A549 (cell line): ENCODE results near the gene PLSCR3. TPM values are rescaled to one million over a fixed set of nuclear protein-coding genes. Genes with fewer than 3 reads are reported as not detected.

ENCODE experiments used
- ATAC-seq, 2 experiments: fragments of 200-7000 bp in 1 of 2; fragments of >200 bp in 1 of 2; cut with Nextera tagmentation in 1 of 2; cut with Tn5 transposase in 1 of 2; 3 replicates each; pipeline versions ENCODE4 v1.8.0 to v1.9.1; 2018 to 2020; ENCODE audit warnings: mild to moderate bottlenecking in 1 of 2, moderate library complexity in 1 of 2
- CTCF ChIA-PET: fragments of 300-600 bp; sonication (Branson Sonifier 250); formaldehyde crosslinking; extraction: SDS; loops from one replicate; lab custom pipeline; 2021; ENCODE audit warnings: antibody characterized with exemption, inconsistent platforms; lab: Yijun Ruan, JAX
- POLR2A ChIA-PET: fragments of 350-600 bp; formaldehyde crosslinking; extraction: SDS; loops from one replicate; lab custom pipeline; 2021; ENCODE audit warnings: antibody characterized with exemption, inconsistent platforms; lab: Yijun Ruan, JAX
- DNase-seq, 2 experiments: peaks; one replicate each; pipeline versions ENCODE4 v3.0.0 to v3.0.0-alpha.2; 2011 to 2016; ENCODE audit warnings: low read depth in 1 of 2, low spot score in 1 of 2
- FAIRE-seq: peaks from 2 replicates; lab custom pipeline; 2011; peaks lifted over from hg19 to GRCh38; lab: Jason Lieb, UNC
- H3K27ac ChIP-seq, 2 experiments: fragments of >200 bp; sonication (Bioruptor Twin); formaldehyde crosslinking; 3 replicates each; pipeline ENCODE4 v1.5.1; 2016 to 2017
- H3K4me1 ChIP-seq: fragments of >200 bp; sonication (Bioruptor Twin); formaldehyde crosslinking; 3 replicates; pipeline ENCODE4 v1.6.1; 2016
- H3K4me2 ChIP-seq: fragments of >200 bp; sonication (Bioruptor Twin); formaldehyde crosslinking; 3 replicates; pipeline ENCODE4 v1.6.1; 2016
- H3K4me3 ChIP-seq: fragments of >200 bp; sonication (Bioruptor Twin); formaldehyde crosslinking; 3 replicates; pipeline ENCODE4 v1.5.1; 2016
- H3K9me3 ChIP-seq: fragments of >200 bp; sonication (Bioruptor Twin); formaldehyde crosslinking; 3 replicates; pipeline ENCODE4 v1.6.1; 2016
- BCL3 ChIP-seq: fragments of >200 bp; sonication (Bioruptor Twin); formaldehyde crosslinking; IDR thresholded peaks from 3 replicates; pipeline ENCODE4 v1.6.1; 2016
- BHLHE40 ChIP-seq: IDR thresholded peaks from 2 replicates; pipeline ENCODE4 v1.6.1; 2012; ENCODE audit warnings: low read depth, low read length, inconsistent platforms
- CBX8 ChIP-seq: fragments of 200-600 bp; sonication (generic); IDR thresholded peaks from 2 replicates; pipeline ENCODE4 v1.6.1; 2016
- CHD2 ChIP-seq: fragments of 150-350 bp; IDR thresholded peaks from 2 replicates; pipeline ENCODE4 v1.6.1; 2014; ENCODE audit warnings: low read length; ENCODE audit not compliant: partially characterized antibody
- EHMT2 ChIP-seq: fragments of 200-600 bp; sonication (generic); IDR thresholded peaks from 2 replicates; pipeline ENCODE4 v1.6.1; 2016; ENCODE audit warnings: antibody characterized with exemption, low read depth, mild to moderate bottlenecking, moderate library complexity
- ELK1 ChIP-seq: fragments of 150-350 bp; IDR thresholded peaks from 2 replicates; pipeline ENCODE4 v1.6.1; 2014; ENCODE audit warnings: low read depth, mild to moderate bottlenecking, low read length
- EP300 ChIP-seq, 2 experiments: fragments of >200 bp; sonication (Bioruptor Twin); formaldehyde crosslinking; IDR thresholded peaks; 2 replicates in 1 of 2; 3 replicates in 1 of 2; pipeline ENCODE4 v1.6.1; 2016 to 2017
- HDAC2 ChIP-seq: fragments of 200-600 bp; sonication (generic); IDR thresholded peaks from 2 replicates; pipeline ENCODE4 v1.6.1; 2016
- HEYL ChIP-seq: fragments of 250-450 bp; sonication (Bioruptor Pico); IDR thresholded peaks from 2 replicates; pipeline ENCODE4 v1.8.0; 2021; ENCODE audit warnings: mild to moderate bottlenecking, moderate library complexity
- HMGXB4 ChIP-seq: fragments of 250-450 bp; sonication (Bioruptor Pico); IDR thresholded peaks from 2 replicates; pipeline ENCODE4 v1.5.0; 2021; ENCODE audit warnings: mild to moderate bottlenecking, moderate library complexity, borderline replicate concordance
- HOXA7 ChIP-seq: fragments of 250-450 bp; sonication (Bioruptor Pico); IDR thresholded peaks from 2 replicates; pipeline ENCODE4 v1.5.0; 2020; ENCODE audit warnings: mild to moderate bottlenecking, moderate library complexity
- HOXB5 ChIP-seq: fragments of 250-450 bp; sonication (Bioruptor Pico); IDR thresholded peaks from 2 replicates; pipeline ENCODE4 v1.5.0; 2020; ENCODE audit warnings: mild to moderate bottlenecking, moderate library complexity
- JUN ChIP-seq, 2 experiments: fragments of >200 bp; sonication (Bioruptor Twin); formaldehyde crosslinking; IDR thresholded peaks; 2 replicates in 1 of 2; 3 replicates in 1 of 2; pipeline ENCODE4 v1.6.1; 2016 to 2017
- KDM5A ChIP-seq: fragments of 200-600 bp; sonication (generic); IDR thresholded peaks from 2 replicates; pipeline ENCODE4 v1.6.1; 2016; ENCODE audit warnings: antibody characterized with exemption, mild to moderate bottlenecking
- MAFK ChIP-seq: fragments of 450-650 bp; IDR thresholded peaks from 2 replicates; pipeline ENCODE4 v1.6.1; 2014; ENCODE audit not compliant: partially characterized antibody
- MAZ ChIP-seq: fragments of 150-350 bp; IDR thresholded peaks from 2 replicates; pipeline ENCODE4 v1.6.1; 2014; ENCODE audit warnings: antibody characterized with exemption, low read depth, low read length, borderline replicate concordance
- PHF8 ChIP-seq: fragments of 200-600 bp; sonication (generic); IDR thresholded peaks from 2 replicates; pipeline ENCODE4 v1.6.1; 2016; ENCODE audit warnings: low read depth, mild to moderate bottlenecking, antibody characterized with exemption, moderate library complexity, borderline replicate concordance
- POLR2AphosphoS2 ChIP-seq: conservative IDR thresholded peaks from 2 replicates; pipeline ENCODE4 v1.6.1; 2012; ENCODE audit warnings: low read length, improper control_type of control experiment, inconsistent platforms
- RAD21 ChIP-seq, 2 experiments: fragments of >200 bp in 1 of 2; sonication (Bioruptor Twin) in 1 of 2; formaldehyde crosslinking in 1 of 2; IDR thresholded peaks in 1 of 2; conservative IDR thresholded peaks in 1 of 2; 2 replicates in 1 of 2; 3 replicates in 1 of 2; pipeline ENCODE4 v1.6.1; 2012 to 2018; ENCODE audit warnings: inconsistent platforms in 1 of 2
- RFX5 ChIP-seq: fragments of 450-650 bp; IDR thresholded peaks from 2 replicates; pipeline ENCODE4 v1.7.1; 2014; ENCODE audit warnings: antibody characterized with exemption, mild to moderate bottlenecking, moderate library complexity
- SMC3 ChIP-seq: fragments of >200 bp; sonication (Bioruptor Twin); formaldehyde crosslinking; IDR thresholded peaks from 3 replicates; pipeline ENCODE4 v1.6.1; 2018; ENCODE audit warnings: inconsistent platforms
- ZC3H11A ChIP-seq: fragments of 450-650 bp; IDR thresholded peaks from 2 replicates; pipeline ENCODE4 v1.6.1; 2014; ENCODE audit warnings: antibody characterized with exemption, mild to moderate bottlenecking
- ZFP36 ChIP-seq: fragments of 450-650 bp; IDR thresholded peaks from 2 replicates; pipeline ENCODE4 v1.6.1; 2014; ENCODE audit warnings: borderline replicate concordance; ENCODE audit not compliant: partially characterized antibody
- WGBS: methylation state at CpG from one replicate; pipeline ENCODE4 v1.1.6; 2017; ENCODE audit errors: missing lambda C conversion rate; 5-methylcytosine and 5-hydroxymethylcytosine counted together
- polyA plus RNA-seq, 4 experiments: library from polyadenylated mRNA; depleted of rRNA in 3 of 4; stranded (reverse); fragments of >200 nt; fragmentation: RNase III in 1 of 4; extraction: RNeasy Plus Mini Kit Qiagen cat#74134 plus additional on column Dnase treatment in 1 of 4; gene quantifications; 2 replicates in 3 of 4; 3 replicates in 1 of 4; pipeline ENCODE4 v1.2.3, GENCODE V29; 2011 to 2017

Gene PLSCR3
- polyA plus RNA-seq, 2 of the 4 experiments (the other 2 are of a cell fraction): 11.0 to 29.6 TPM

- 81% methylated on average over 4 of the region's 4 CpGs for WGBS
- H3K4me2 ChIP-seq: no peak overlapping the region
- no peak overlapping the region for H3K27ac ChIP-seq
- FAIRE-seq (no peak), ATAC-seq (no peak), DNase-seq (no peak)
- ChIA-PET POLR2A (no interaction called here), CTCF (interaction anchor here (0.9 to 5.7 kb wide), 7 partner anchors 9 to 68 kb away, joined by 3 to 50 read pairs (median 3); partner anchors contain the start of gene TMEM102)
- TF ChIP-seq RFX5 (no peak), CHD2 (no peak), EP300 (IDR thresholded peaks at IDR 0.05) (no peak), ELK1 (no peak), EHMT2 (no peak)
- H3K4me1 ChIP-seq: no peaks in the 10 kb centered on the region
- H3K9me3 ChIP-seq: no peaks in the 10 kb centered on the region
- H3K4me3 ChIP-seq: no peak overlapping the region
These were observed 29.4 kb upstream of the PLSCR3 start for GRCh38 chr17:7423679-7424078.

- no peak; a peak in 1 of 6 replicates for ATAC-seq
- Histone ChIP-seq H3K27ac (no peak overlapping the region), H3K9me3 (no peaks in the 10 kb centered on the region), H3K4me3 (no peak overlapping the region), H3K4me1 (no peaks in the 10 kb centered on the region), H3K4me2 (no peak overlapping the region)
- 94% methylated on average over 14 of the region's 16 CpGs for WGBS
- ChIA-PET CTCF (interaction anchor here (0.7 to 3.3 kb wide), 8 partner anchors 10 to 141 kb away, joined by 3 to 18 read pairs (median 7); partner anchors contain the start of gene SENP3), POLR2A (interaction anchor here (1.4 kb wide), 1 partner anchor 9 kb away, joined by 3 read pairs; no protein-coding TSS in a partner anchor)
- DNase-seq: no peak
- TF ChIP-seq HDAC2: no peak
- no peak for TF ChIP-seq HEYL (CRISPR knock-in tag)
- no peak for TF ChIP-seq SMC3
- no peak for TF ChIP-seq HOXB5 (CRISPR knock-in tag)
- TF ChIP-seq BHLHE40: no peak
- no peak for TF ChIP-seq HMGXB4
- TF ChIP-seq RAD21 (conservative IDR thresholded peaks at IDR 0.05 in 1 of 2, IDR thresholded peaks at IDR 0.05 in 1 of 2): no peak
- TF ChIP-seq HOXA7 (CRISPR knock-in tag): no peak
- no peak for TF ChIP-seq POLR2AphosphoS2
- TF ChIP-seq PHF8: no peak
- no peak for TF ChIP-seq JUN (IDR thresholded peaks at IDR 0.05)
- TF ChIP-seq CBX8: no peak
- no peak for TF ChIP-seq ZFP36
- no peak for TF ChIP-seq KDM5A
- TF ChIP-seq EP300 (IDR thresholded peaks at IDR 0.05): no peak
- no peak for TF ChIP-seq ZC3H11A
- no peak for TF ChIP-seq MAFK
- TF ChIP-seq MAZ: no peak
- no peak for TF ChIP-seq EHMT2
- TF ChIP-seq BCL3: no peak
- no peak for FAIRE-seq
These were observed 26.9 kb upstream of the PLSCR3 start for GRCh38 chr17:7421186-7421585.
